HepG2 (cell line): Measurements from ENCODE around the gene HLA-G. TPM values are rescaled to one million over a fixed set of nuclear protein-coding genes. Genes with fewer than 3 reads are reported as not detected.

ENCODE experiments used
- ATF2 ChIP-seq: sonication (generic); formaldehyde crosslinking; IDR thresholded peaks from 2 replicates; pipeline ENCODE4 v1.4.0; 2020; ENCODE audit warnings: missing genetic modification reagents
- CBX1 ChIP-seq: IDR thresholded peaks from one replicate; pipeline ENCODE4 v1.6.1; 2016; ENCODE audit warnings: antibody characterized with exemption, low read depth
- CHCHD3 ChIP-seq: sonication (generic); formaldehyde crosslinking; IDR thresholded peaks from 2 replicates; pipeline ENCODE4 v1.8.0; 2022; ENCODE audit warnings: mild to moderate bottlenecking, missing genetic modification reagents, moderate library complexity
- PATZ1 ChIP-seq: sonication (generic); formaldehyde crosslinking; IDR thresholded peaks from 2 replicates; pipeline ENCODE4 v1.4.0; 2020; ENCODE audit warnings: missing genetic modification reagents
- POLR2G ChIP-seq: fragments of 200-400 bp; formaldehyde crosslinking; IDR thresholded peaks from 2 replicates; pipeline ENCODE4 v1.6.1; 2018; ENCODE audit warnings: mild to moderate bottlenecking, low read depth, low read length, moderate library complexity
- ZNF142 ChIP-seq: sonication (generic); formaldehyde crosslinking; IDR thresholded peaks from 2 replicates; pipeline ENCODE4 v1.4.0; 2020; ENCODE audit warnings: missing genetic modification reagents
- ZNF331 ChIP-seq: sonication (generic); formaldehyde crosslinking; IDR thresholded peaks from 2 replicates; pipeline ENCODE4 v1.4.0; 2020; ENCODE audit warnings: missing genetic modification reagents
- ZNF644 ChIP-seq: IDR thresholded peaks from 2 replicates; pipeline ENCODE4 v1.6.1; 2016; ENCODE audit warnings: low read depth
- polyA plus RNA-seq, 8 experiments: library from polyadenylated mRNA; depleted of rRNA in 3 of 8; stranded (reverse) in 7 of 8; unstranded in 1 of 8; fragments of >200 nt; fragmentation: Illumina TruSeq in 4 of 8; extraction: Trizol in 4 of 8; gene quantifications; 2 replicates each; pipeline versions ENCODE4 v1.2.1 to v1.2.3, GENCODE V29; 2011 to 2016; ENCODE audit warnings: low read depth in 4 of 8, missing spikeins in 1 of 8, mixed read lengths in 1 of 8; ENCODE audit not compliant: insufficient read depth in 1 of 8
- total RNA-seq, 5 experiments: library from RNA; depleted of rRNA; stranded (reverse); fragments of >200 nt; fragmentation: Illumina TruSeq; extraction: Trizol; gene quantifications; 2 replicates each; pipeline ENCODE4 v1.2.3, GENCODE V29; 2016; ENCODE audit warnings: low read depth in 1 of 5
- TF ChIP-seq, protein P1 (sequence below): sonication (generic); formaldehyde crosslinking; IDR thresholded peaks from 2 replicates; pipeline ENCODE4 v1.4.0; 2020; ENCODE audit warnings: mild to moderate bottlenecking, missing genetic modification reagents, borderline replicate concordance

The HLA-G gene
- total and polyA plus RNA-seq, 2 of the 13 experiments (the other 11 are each of a cell fraction or from before 2014, with no cell fraction given), result 0.29 to 0.30 TPM

DNA sequence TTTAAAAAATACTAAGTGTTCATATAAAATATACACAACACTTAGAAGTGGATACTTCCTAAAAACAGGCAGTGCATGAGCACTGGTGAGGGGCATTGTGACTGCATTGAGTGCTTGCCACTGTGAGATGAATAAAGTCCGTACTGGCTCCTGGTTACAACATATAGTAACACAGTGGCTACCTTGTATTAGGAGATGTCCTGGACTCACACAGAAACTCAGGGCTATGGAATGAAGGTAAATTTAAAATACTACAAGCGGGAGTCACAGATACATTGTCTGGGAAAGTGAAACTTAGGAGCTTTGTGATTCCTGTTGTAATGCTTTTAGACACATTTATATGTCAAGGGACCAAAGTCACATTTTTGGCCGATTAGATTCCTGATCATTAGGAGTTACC lies 36.5 kb upstream of the HLA-G start (continued):
- TF ChIP-seq, protein P1, sequence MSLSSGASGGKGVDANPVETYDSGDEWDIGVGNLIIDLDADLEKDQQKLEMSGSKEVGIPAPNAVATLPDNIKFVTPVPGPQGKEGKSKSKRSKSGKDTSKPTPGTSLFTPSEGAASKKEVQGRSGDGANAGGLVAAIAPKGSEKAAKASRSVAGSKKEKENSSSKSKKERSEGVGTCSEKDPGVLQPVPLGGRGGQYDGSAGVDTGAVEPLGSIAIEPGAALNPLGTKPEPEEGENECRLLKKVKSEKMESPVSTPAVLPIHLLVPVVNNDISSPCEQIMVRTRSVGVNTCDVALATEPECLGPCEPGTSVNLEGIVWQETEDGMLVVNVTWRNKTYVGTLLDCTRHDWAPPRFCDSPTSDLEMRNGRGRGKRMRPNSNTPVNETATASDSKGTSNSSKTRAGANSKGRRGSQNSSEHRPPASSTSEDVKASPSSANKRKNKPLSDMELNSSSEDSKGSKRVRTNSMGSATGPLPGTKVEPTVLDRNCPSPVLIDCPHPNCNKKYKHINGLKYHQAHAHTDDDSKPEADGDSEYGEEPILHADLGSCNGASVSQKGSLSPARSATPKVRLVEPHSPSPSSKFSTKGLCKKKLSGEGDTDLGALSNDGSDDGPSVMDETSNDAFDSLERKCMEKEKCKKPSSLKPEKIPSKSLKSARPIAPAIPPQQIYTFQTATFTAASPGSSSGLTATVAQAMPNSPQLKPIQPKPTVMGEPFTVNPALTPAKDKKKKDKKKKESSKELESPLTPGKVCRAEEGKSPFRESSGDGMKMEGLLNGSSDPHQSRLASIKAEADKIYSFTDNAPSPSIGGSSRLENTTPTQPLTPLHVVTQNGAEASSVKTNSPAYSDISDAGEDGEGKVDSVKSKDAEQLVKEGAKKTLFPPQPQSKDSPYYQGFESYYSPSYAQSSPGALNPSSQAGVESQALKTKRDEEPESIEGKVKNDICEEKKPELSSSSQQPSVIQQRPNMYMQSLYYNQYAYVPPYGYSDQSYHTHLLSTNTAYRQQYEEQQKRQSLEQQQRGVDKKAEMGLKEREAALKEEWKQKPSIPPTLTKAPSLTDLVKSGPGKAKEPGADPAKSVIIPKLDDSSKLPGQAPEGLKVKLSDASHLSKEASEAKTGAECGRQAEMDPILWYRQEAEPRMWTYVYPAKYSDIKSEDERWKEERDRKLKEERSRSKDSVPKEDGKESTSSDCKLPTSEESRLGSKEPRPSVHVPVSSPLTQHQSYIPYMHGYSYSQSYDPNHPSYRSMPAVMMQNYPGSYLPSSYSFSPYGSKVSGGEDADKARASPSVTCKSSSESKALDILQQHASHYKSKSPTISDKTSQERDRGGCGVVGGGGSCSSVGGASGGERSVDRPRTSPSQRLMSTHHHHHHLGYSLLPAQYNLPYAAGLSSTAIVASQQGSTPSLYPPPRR, result no peak
- TF ChIP-seq ZNF142 (CRISPR knock-in tag) (no peak), ATF2 (CRISPR knock-in tag) (no peak), CBX1 (no peak), ZNF331 (CRISPR knock-in tag) (no peak), PATZ1 (no peak), POLR2G (no peak), ZNF644 (no peak), CHCHD3 (no peak)
